DOHH2 (cell line): Measurements from ENCODE around the gene STARD10.

Experiments used
- CTCF ChIP-seq: fragments of 200-600 bp; sonication (generic); IDR thresholded peaks from one replicate; pipeline ENCODE4 v1.5.1; 2014; ENCODE audit warnings: antibody characterized with exemption, mild to moderate bottlenecking, low read depth, low read length; ENCODE audit not compliant: poor library complexity, severe bottlenecking
- EZH2phosphoT487 ChIP-seq: fragments of 200-600 bp; sonication (generic); IDR thresholded peaks from 2 replicates; pipeline ENCODE4 v1.6.1; 2017; ENCODE audit warnings: borderline replicate concordance, mild to moderate bottlenecking, antibody characterized with exemption, low read length, moderate library complexity, mixed read lengths

- no peak for TF ChIP-seq EZH2phosphoT487
- no peak for TF ChIP-seq CTCF
Observed at GRCh38 chr11:72826942-72827480, 33.2 kb upstream of the STARD10 start.
